Lung (tissue), 12 donors: ENCODE results near the gene CHST9. TPM values are rescaled to one million over a fixed set of nuclear protein-coding genes. Genes with fewer than 3 reads are reported as not detected.

Source experiments
- ATAC-seq: fragments of 200-7000 bp; cut with Tn5 transposase; one replicate; pipeline ENCODE4 v1.9.1; 2020; ENCODE audit warnings: moderate number of reproducible peaks; ENCODE audit not compliant: insufficient read depth, low FRiP score
- DNase-seq, 3 donors: peaks; one replicate each; pipeline ENCODE4 v3.0.0-alpha.2; 2013 to 2017
- H3K27ac ChIP-seq, 2 donors: one replicate each; pipeline ENCODE4 v1.5.1; 2013; ENCODE audit warnings: mild to moderate bottlenecking in 2 of 2, moderate library complexity in 2 of 2, control low read depth in 1 of 2, inconsistent platforms in 1 of 2, low read depth in 1 of 2, low read length in 1 of 2
- H3K27me3 ChIP-seq, 3 donors: one replicate each; pipeline ENCODE4 v1.5.1; 2013; ENCODE audit warnings: low read length in 2 of 3; ENCODE audit not compliant: control insufficient read depth in 3 of 3, insufficient read depth in 3 of 3
- H3K36me3 ChIP-seq, 4 donors: one replicate each; pipeline ENCODE4 v1.5.1; 2013; ENCODE audit warnings: low read length in 4 of 4, mild to moderate bottlenecking in 1 of 4, moderate library complexity in 1 of 4; ENCODE audit not compliant: control insufficient read depth in 4 of 4, insufficient read depth in 4 of 4
- H3K4me1 ChIP-seq, 5 donors: one replicate each; pipeline ENCODE4 v1.5.1; 2013; ENCODE audit warnings: low read length in 5 of 5, mild to moderate bottlenecking in 2 of 5, moderate library complexity in 1 of 5; ENCODE audit not compliant: control insufficient read depth in 5 of 5, insufficient read depth in 5 of 5
- H3K4me3 ChIP-seq: one replicate; pipeline ENCODE4 v1.5.1; 2013; ENCODE audit warnings: mild to moderate bottlenecking, control low read depth, moderate library complexity
- H3K9ac ChIP-seq, 2 donors: one replicate each; pipeline ENCODE4 v1.5.1; 2013; ENCODE audit warnings: low read length in 2 of 2, control low read depth in 1 of 2; ENCODE audit not compliant: insufficient read depth in 1 of 2
- H3K9me3 ChIP-seq, 4 donors: one replicate each; pipeline ENCODE4 v1.5.1; 2013; ENCODE audit warnings: low read length in 3 of 4, mild to moderate bottlenecking in 1 of 4, moderate library complexity in 1 of 4; ENCODE audit not compliant: control insufficient read depth in 4 of 4, insufficient read depth in 3 of 4
- CTCF ChIP-seq: IDR thresholded peaks from 2 replicates; pipeline ENCODE4 v1.5.1; 2012; ENCODE audit warnings: mild to moderate bottlenecking; ENCODE audit errors: control extremely low read depth, extremely low read depth
- WGBS, 2 donors: extraction: QIAGEN DNeasy Blood & Tissue Kit; methylation state at CpG; one replicate each; pipeline ENCODE4 v1.1.7; 2013; 5-methylcytosine and 5-hydroxymethylcytosine counted together
- polyA plus RNA-seq, 2 donors: library from polyadenylated mRNA; stranded (reverse); fragments of 200-250 nt; gene quantifications; one replicate each; pipeline ENCODE4 v1.2.1, GENCODE V29; 2013
- total RNA-seq, 2 donors: library from RNA; depleted of rRNA in 1 of 2; stranded (reverse); fragments of >200 nt in 1 of 2; gene quantifications; one replicate each; pipeline ENCODE4 v1.2.1, GENCODE V29; 2014 to 2021
- donor health status: control.
- donor health status: control.
- donor health status: Bipolar disorder and iron deficiency.
- donor health status: healthy.
- donor health status: DM: yes; HTN: yes; CAD: no.

CHST9 gene
- total and polyA plus RNA-seq, 4 donors = 2.9 to 19.6 (median 9.8) TPM

GRCh38 chr18:26893996-26894395 lies 291.1 kb downstream of the CHST9 start:
- WGBS, 2 donors = 44 to 53% methylated on average over 6 of the region's 6 CpGs
- H3K4me1 ChIP-seq = no peaks in the 10 kb centered on the region

GRCh38 chr18:26888259-26888658 lies 296.8 kb downstream of the CHST9 start:
- 97 to 98% methylated on average over 4 of the region's 4 CpGs for WGBS, 2 donors
- ATAC-seq = no peak
- TF ChIP-seq CTCF = no peak
- no peak overlapping the region for H3K27ac ChIP-seq
- no peak for DNase-seq
- no peaks in the 10 kb centered on the region for H3K27me3 ChIP-seq
- H3K4me1 ChIP-seq = no peaks in the 10 kb centered on the region
- no peaks in the 10 kb centered on the region for H3K9me3 ChIP-seq
- no peak overlapping the region for H3K9ac ChIP-seq
- no peaks in the 10 kb centered on the region for H3K36me3 ChIP-seq
- H3K4me3 ChIP-seq = no peak overlapping the region

More at GRCh38 chr18:26893996-26894395, 291.1 kb downstream of the CHST9 start:
- no peaks in the 10 kb centered on the region for H3K36me3 ChIP-seq
- H3K4me3 ChIP-seq = no peak overlapping the region
- no peak for ATAC-seq
- TF ChIP-seq CTCF = no peak
- H3K27ac ChIP-seq = no peak overlapping the region
- H3K9ac ChIP-seq = no peak overlapping the region
- no peaks in the 10 kb centered on the region for H3K9me3 ChIP-seq
- H3K27me3 ChIP-seq = no peaks in the 10 kb centered on the region
- DNase-seq = peak in 1 of 3 donors; percentile 6

GRCh38 chr18:26875040-26875654 lies 310.0 kb downstream of the CHST9 start:
- H3K27ac ChIP-seq = no peak overlapping the region
- no peaks in the 10 kb centered on the region for H3K9me3 ChIP-seq
- H3K36me3 ChIP-seq = no peaks in the 10 kb centered on the region
- WGBS, 2 donors = 80 to 81% methylated on average over 2 of the region's 2 CpGs
- H3K4me3 ChIP-seq = no peak overlapping the region
- H3K4me1 ChIP-seq = no peaks in the 10 kb centered on the region
- TF ChIP-seq CTCF = no peak
- no peaks in the 10 kb centered on the region for H3K27me3 ChIP-seq
- DNase-seq (no peak), ATAC-seq (no peak)
- H3K9ac ChIP-seq = no peak overlapping the region

GRCh38 chr18:26874283-26874682 lies 310.8 kb downstream of the CHST9 start:
- H3K9me3 ChIP-seq = no peaks in the 10 kb centered on the region

More at GRCh38 chr18:26874283-26874682, 310.8 kb downstream of the CHST9 start:
- Histone ChIP-seq H3K4me1 (no peaks in the 10 kb centered on the region), H3K36me3 (no peaks in the 10 kb centered on the region), H3K9ac (no peak overlapping the region), H3K4me3 (no peak overlapping the region), H3K27ac (no peak overlapping the region), H3K27me3 (no peaks in the 10 kb centered on the region)
- TF ChIP-seq CTCF = no peak
- ATAC-seq (no peak), DNase-seq (no peak)
